ENCODE measurements around the gene CMTM8. TPM values are rescaled to one million over a fixed set of nuclear protein-coding genes. Genes with fewer than 3 reads are reported as not detected.
A peak's percentile ranks its signal among the peaks of the same experiment; 100 is the strongest.

Gene CMTM8
- total RNA-seq, 1 donor = not detected

GRCh38 chr3:32367442-32367841 lies 129.0 kb downstream of the CMTM8 start:
- H3K4me3 ChIP-seq (ENCODE audit: low read depth, low read length) = no peak overlapping the region
- no peak for TF ChIP-seq CTCF (IDR thresholded peaks at IDR 0.05; ENCODE audit: insufficient read depth, low read depth, low read length)
- DNase-seq (ENCODE audit: low read depth) = no peak

- DNase-seq (ENCODE audit: low read depth) = no peak
- no peak overlapping the region for H3K4me3 ChIP-seq (ENCODE audit: low read depth, low read length)
- TF ChIP-seq CTCF (IDR thresholded peaks at IDR 0.05; ENCODE audit: insufficient read depth, low read depth, low read length) = no peak
These were observed 133.2 kb downstream of the CMTM8 start for GRCh38 chr3:32371461-32372212.

- no peak overlapping the region for H3K4me3 ChIP-seq (ENCODE audit: low read depth, low read length)
- TF ChIP-seq CTCF (IDR thresholded peaks at IDR 0.05; ENCODE audit: insufficient read depth, low read depth, low read length) = no peak
- DNase-seq (ENCODE audit: low read depth) = no peak
These were observed 133.7 kb downstream of the CMTM8 start for GRCh38 chr3:32372213-32372490.

GRCh38 chr3:32373276-32373675 lies 134.8 kb downstream of the CMTM8 start:
- no peak for DNase-seq (ENCODE audit: low read depth)
- no peak for TF ChIP-seq CTCF (IDR thresholded peaks at IDR 0.05; ENCODE audit: insufficient read depth, low read depth, low read length)
- no peak overlapping the region for H3K4me3 ChIP-seq (ENCODE audit: low read depth, low read length)

- H3K4me3 ChIP-seq (ENCODE audit: low read depth, low read length) = no peak overlapping the region
- DNase-seq (ENCODE audit: low read depth) = no peak
- no peak for TF ChIP-seq CTCF (IDR thresholded peaks at IDR 0.05; ENCODE audit: insufficient read depth, low read depth, low read length)
These were observed 135.4 kb downstream of the CMTM8 start for GRCh38 chr3:32373844-32374243.

GRCh38 chr3:32374788-32375595 lies 136.5 kb downstream of the CMTM8 start:
- peak; percentile 84 for DNase-seq (ENCODE audit: low read depth)
- no peak overlapping the region for H3K4me3 ChIP-seq (ENCODE audit: low read depth, low read length)
- peak; percentile 68 for TF ChIP-seq CTCF (IDR thresholded peaks at IDR 0.05; ENCODE audit: insufficient read depth, low read depth, low read length)

Measured in fibroblast of villous mesenchyme (primary cell).